Neuronal stem cell (in vitro differentiated cells): ENCODE measurements around the gene IL6ST.

Experiments
- DNase-seq: peaks from one replicate; pipeline ENCODE4 v3.0.0-alpha.2; 2013; ENCODE audit warnings: low spot score
- H2AFZ ChIP-seq: one replicate; pipeline ENCODE4 v1.6.1; 2013; ENCODE audit warnings: mild to moderate bottlenecking, low read length, inconsistent platforms
- H2AK5ac ChIP-seq: 2 replicates; pipeline ENCODE4 v1.6.1; 2013; ENCODE audit warnings: low read depth, mild to moderate bottlenecking, inconsistent platforms, low read length, moderate library complexity, mixed read lengths
- H2BK120ac ChIP-seq: 2 replicates; pipeline ENCODE4 v1.6.1; 2013; ENCODE audit warnings: low read depth, mild to moderate bottlenecking, inconsistent platforms, low read length, moderate library complexity, mixed read lengths
- H2BK12ac ChIP-seq: one replicate; pipeline ENCODE4 v1.6.1; 2013; ENCODE audit warnings: low read length, inconsistent platforms
- H2BK15ac ChIP-seq: 2 replicates; pipeline ENCODE4 v1.6.1; 2013; ENCODE audit warnings: mild to moderate bottlenecking, low read length, inconsistent platforms, mixed read lengths
- H2BK5ac ChIP-seq: one replicate; pipeline ENCODE4 v1.6.1; 2013; ENCODE audit warnings: inconsistent platforms, mild to moderate bottlenecking, low read length, moderate library complexity
- H3K14ac ChIP-seq: one replicate; pipeline ENCODE4 v1.6.1; 2013; ENCODE audit warnings: low read length, inconsistent platforms
- H3K18ac ChIP-seq: 2 replicates; pipeline ENCODE4 v1.6.1; 2013; ENCODE audit warnings: low read length, inconsistent platforms
- H3K23ac ChIP-seq: 2 replicates; pipeline ENCODE4 v1.6.1; 2013; ENCODE audit warnings: low read depth, mild to moderate bottlenecking, mixed read lengths, low read length, inconsistent platforms; ENCODE audit not compliant: poor library complexity
- H3K27ac ChIP-seq: replicated peaks from 3 replicates; pipeline ENCODE4 v1.5.1; 2013; ENCODE audit warnings: low read length, inconsistent platforms
- H3K27me3 ChIP-seq, 3 experiments: 2 replicates each; pipeline ENCODE4 v1.6.1; 2013; ENCODE audit warnings: low read length in 3 of 3, mild to moderate bottlenecking in 2 of 3, inconsistent platforms in 1 of 3, low read depth in 1 of 3, mixed read lengths in 1 of 3, moderate library complexity in 1 of 3; ENCODE audit not compliant: control insufficient read depth in 3 of 3, insufficient read depth in 3 of 3
- H3K36me3 ChIP-seq, 2 donors: replicated peaks in 1 of 2; 2 replicates each; pipeline ENCODE4 v1.6.1; 2013; ENCODE audit warnings: low read length in 2 of 2; ENCODE audit not compliant: control insufficient read depth in 2 of 2, insufficient read depth in 2 of 2
- H3K4ac ChIP-seq: 2 replicates; pipeline ENCODE4 v1.6.1; 2013; ENCODE audit warnings: inconsistent platforms, mild to moderate bottlenecking, low read length, moderate library complexity
- H3K4me1 ChIP-seq, 2 donors: 1 replicate in 1 of 2; 2 replicates in 1 of 2; pipeline ENCODE4 v1.6.1; 2013; ENCODE audit warnings: low read length in 2 of 2, low read depth in 1 of 2; ENCODE audit not compliant: control insufficient read depth in 2 of 2, insufficient read depth in 1 of 2
- H3K4me2 ChIP-seq: one replicate; pipeline ENCODE4 v1.6.1; 2013; ENCODE audit warnings: mild to moderate bottlenecking, low read length, inconsistent platforms; ENCODE audit not compliant: insufficient read depth, poor library complexity, severe bottlenecking
- H3K4me3 ChIP-seq, 2 donors: 2 replicates each; pipeline ENCODE4 v1.5.1; 2013; ENCODE audit warnings: low read length in 2 of 2, mild to moderate bottlenecking in 2 of 2, inconsistent platforms in 1 of 2, moderate library complexity in 1 of 2
- H3K79me1 ChIP-seq: one replicate; pipeline ENCODE4 v1.6.1; 2013; ENCODE audit warnings: low read depth, mild to moderate bottlenecking, inconsistent platforms, low read length, moderate library complexity
- H3K9ac ChIP-seq: one replicate; pipeline ENCODE4 v1.6.1; 2013; ENCODE audit warnings: mild to moderate bottlenecking, low read depth, low read length, inconsistent platforms; ENCODE audit not compliant: poor library complexity
- H3K9me3 ChIP-seq, 2 donors: replicated peaks in 1 of 2; 2 replicates each; pipeline versions ENCODE3 to v1.6.1; 2013; ENCODE audit warnings: low read length in 2 of 2, mild to moderate bottlenecking in 2 of 2, inconsistent platforms in 1 of 2, low read depth in 1 of 2, mixed read lengths in 1 of 2, moderate library complexity in 1 of 2; ENCODE audit not compliant: control insufficient read depth in 2 of 2, insufficient read depth in 1 of 2
- H4K8ac ChIP-seq: one replicate; pipeline ENCODE4 v1.6.1; 2013; ENCODE audit warnings: low read depth, mild to moderate bottlenecking, inconsistent platforms, low read length, moderate library complexity
- H4K91ac ChIP-seq: one replicate; pipeline ENCODE4 v1.6.1; 2013; ENCODE audit warnings: low read length, low read depth, mild to moderate bottlenecking, inconsistent platforms; ENCODE audit not compliant: poor library complexity
- WGBS, 2 donors: extraction: QIAGEN DNeasy Blood & Tissue Kit; methylation state at CpG; one replicate each; pipeline ENCODE4 v1.1.7; 2013; ENCODE audit warnings: missing lambda C conversion rate in 2 of 2, mixed read lengths in 1 of 2; ENCODE audit not compliant: insufficient read length in 2 of 2, insufficient replicate concordance in 1 of 2; ENCODE audit errors: extremely low coverage in 2 of 2; 5-methylcytosine and 5-hydroxymethylcytosine counted together

Gene IL6ST

GRCh38 chr5:55982957-55983381 lies 11.8 kb downstream of the IL6ST start:
- H3K9me3 ChIP-seq: peaks cover 0 to 13% of the 10 kb centered on the region in 2 donors
- H2BK15ac ChIP-seq: no peak overlapping the region

GRCh38 chr5:55973296-55973695 lies 21.5 kb downstream of the IL6ST start:
- Histone ChIP-seq H3K79me1 (no peaks in the 10 kb centered on the region), H3K4me1 (no peaks in the 10 kb centered on the region), H2AFZ (no peak overlapping the region), H3K4me3 (no peak overlapping the region), H2BK120ac (no peak overlapping the region), H4K8ac (no peak overlapping the region), H3K4ac (no peak overlapping the region), H3K23ac (no peak overlapping the region), H3K18ac (no peak overlapping the region), H4K91ac (no peak overlapping the region), H3K27ac (no peak overlapping the region), H2BK12ac (no peak overlapping the region), H2BK5ac (no peak overlapping the region), H3K4me2 (no peak overlapping the region), H3K9ac (no peak overlapping the region), H3K9me3 (no peaks in the 10 kb centered on the region), H3K14ac (no peak overlapping the region), H2AK5ac (no peak overlapping the region), H3K27me3 (no peaks in the 10 kb centered on the region), H3K36me3 (peaks cover 0 to 59% of the 10 kb centered on the region in 2 donors), H2BK15ac (no peak overlapping the region)
- DNase-seq: no peak
- WGBS, 2 donors: no CpG with 5 or more reads among the region's 4 CpGs

More at GRCh38 chr5:55982957-55983381, 11.8 kb downstream of the IL6ST start:
- DNase-seq: no peak
- H3K4me3 ChIP-seq: no peak overlapping the region
- no peak overlapping the region for H2BK5ac ChIP-seq
- no peaks in the 10 kb centered on the region for H3K4me1 ChIP-seq
- H3K27ac ChIP-seq: no peak overlapping the region
- no CpG with 5 or more reads among the region's 5 CpGs for WGBS, 2 donors
- H3K36me3 ChIP-seq: peaks cover 0 to 46% of the 10 kb centered on the region in 2 donors
- H3K23ac ChIP-seq: no peak overlapping the region
- no peak overlapping the region for H4K8ac ChIP-seq
- H2BK12ac ChIP-seq: no peak overlapping the region
- H3K4me2 ChIP-seq: no peak overlapping the region
- H3K14ac ChIP-seq: no peak overlapping the region
- H3K4ac ChIP-seq: no peak overlapping the region
- no peak overlapping the region for H3K9ac ChIP-seq
- no peak overlapping the region for H4K91ac ChIP-seq
- no peak overlapping the region for H2AFZ ChIP-seq
- no peaks in the 10 kb centered on the region for H3K79me1 ChIP-seq
- no peaks in the 10 kb centered on the region for H3K27me3 ChIP-seq
- H2AK5ac ChIP-seq: no peak overlapping the region
- H2BK120ac ChIP-seq: no peak overlapping the region
- H3K18ac ChIP-seq: no peak overlapping the region

- no peak overlapping the region for H3K27ac ChIP-seq
- H3K36me3 ChIP-seq: peaks cover 0 to 73% of the 10 kb centered on the region in 2 donors
- no peaks in the 10 kb centered on the region for H3K4me1 ChIP-seq
- no peaks in the 10 kb centered on the region for H3K27me3 ChIP-seq
- H3K9ac ChIP-seq: no peak overlapping the region
- DNase-seq: no peak
- no peak overlapping the region for H3K4ac ChIP-seq
- H2AFZ ChIP-seq: no peak overlapping the region
- H2BK15ac ChIP-seq: no peak overlapping the region
- H3K23ac ChIP-seq: no peak overlapping the region
- no peak overlapping the region for H2AK5ac ChIP-seq
- no peak overlapping the region for H4K8ac ChIP-seq
- no peak overlapping the region for H3K18ac ChIP-seq
- no peak overlapping the region for H3K4me2 ChIP-seq
- WGBS, 2 donors: no CpG with 5 or more reads among the region's 1 CpG
- H3K14ac ChIP-seq: no peak overlapping the region
- H2BK5ac ChIP-seq: no peak overlapping the region
- no peaks in the 10 kb centered on the region for H3K79me1 ChIP-seq
- no peaks in the 10 kb centered on the region for H3K9me3 ChIP-seq
- no peak overlapping the region for H2BK120ac ChIP-seq
- H4K91ac ChIP-seq: no peak overlapping the region
- no peak overlapping the region for H2BK12ac ChIP-seq
- no peak overlapping the region for H3K4me3 ChIP-seq
Observed at GRCh38 chr5:55969956-55970355, 24.8 kb downstream of the IL6ST start.

- Histone ChIP-seq H4K8ac (no peak overlapping the region), H4K91ac (no peak overlapping the region), H2AFZ (no peak overlapping the region), H3K27ac (no peak overlapping the region), H2BK15ac (no peak overlapping the region), H3K9ac (no peak overlapping the region), H3K79me1 (no peaks in the 10 kb centered on the region), H2AK5ac (no peak overlapping the region), H3K23ac (no peak overlapping the region), H3K4me2 (no peak overlapping the region), H3K4me1 (no peaks in the 10 kb centered on the region), H2BK12ac (no peak overlapping the region), H3K4ac (no peak overlapping the region), H3K4me3 (no peak overlapping the region), H3K14ac (no peak overlapping the region), H3K36me3 (peaks cover 0 to 74% of the 10 kb centered on the region in 2 donors), H2BK5ac (no peak overlapping the region), H3K9me3 (no peaks in the 10 kb centered on the region), H3K18ac (no peak overlapping the region), H2BK120ac (no peak overlapping the region), H3K27me3 (no peaks in the 10 kb centered on the region)
- no peak for DNase-seq
Observed at GRCh38 chr5:55966284-55966683, 28.5 kb downstream of the IL6ST start.
